GM18499 (cell line): ENCODE results near the gene ARL3.

ENCODE experiments used
- ATAC-seq: cut with Tn5 transposase; IDR thresholded peaks from one replicate; pipeline ENCODE4 v1.9.1; 2021; ENCODE audit warnings: moderate number of reproducible peaks; ENCODE audit not compliant: insufficient read depth, unreplicated experiment

Gene ARL3

GRCh38 chr10:102643336-102644065, 70.7 kb downstream of the ARL3 start:
- ATAC-seq: no peak

GRCh38 chr10:102642736-102643335, 71.4 kb downstream of the ARL3 start:
- ATAC-seq: no peak

- no peak for ATAC-seq
These were observed 72.1 kb downstream of the ARL3 start for GRCh38 chr10:102641880-102642735.

GRCh38 chr10:102641402-102641801, 72.8 kb downstream of the ARL3 start:
- no peak for ATAC-seq

GRCh38 chr10:102639537-102639936, 74.7 kb downstream of the ARL3 start:
- ATAC-seq: no peak

- ATAC-seq: no peak
These were observed 78.8 kb downstream of the ARL3 start for GRCh38 chr10:102635377-102635776.

GRCh38 chr10:102634686-102635085, 79.5 kb downstream of the ARL3 start:
- no peak for ATAC-seq

GRCh38 chr10:102633848-102634247, 80.3 kb downstream of the ARL3 start:
- ATAC-seq: no peak

GRCh38 chr10:102633287-102633686, 80.9 kb downstream of the ARL3 start:
- no peak for ATAC-seq

- ATAC-seq: no peak
These were observed 81.6 kb downstream of the ARL3 start for GRCh38 chr10:102632394-102633111.

- ATAC-seq: no peak
These were observed 82.4 kb downstream of the ARL3 start for GRCh38 chr10:102631525-102632393.

- no peak for ATAC-seq
These were observed 83.5 kb downstream of the ARL3 start for GRCh38 chr10:102630663-102631062.

- ATAC-seq: no peak
These were observed 84.3 kb downstream of the ARL3 start for GRCh38 chr10:102629661-102630614.

- no peak for ATAC-seq
These were observed 85.7 kb downstream of the ARL3 start for GRCh38 chr10:102628451-102628911.

GRCh38 chr10:102627736-102628293, 86.4 kb downstream of the ARL3 start:
- ATAC-seq: no peak

- ATAC-seq: no peak
These were observed 86.9 kb downstream of the ARL3 start for GRCh38 chr10:102627291-102627735.

- no peak for ATAC-seq
These were observed 88.0 kb downstream of the ARL3 start for GRCh38 chr10:102626026-102626685.
